CD4-positive, alpha-beta T cell treated with Interleukin-4 for 4 hours (primary cell): ENCODE data around the gene FAM186B.

Source experiments
- DNase-seq: peaks from one replicate; pipeline ENCODE4 v3.0.0-alpha.2; 2020

The FAM186B gene

GRCh38 chr12:49565406-49566265, 39.8 kb downstream of the FAM186B start:
- no peak for DNase-seq

DNA sequence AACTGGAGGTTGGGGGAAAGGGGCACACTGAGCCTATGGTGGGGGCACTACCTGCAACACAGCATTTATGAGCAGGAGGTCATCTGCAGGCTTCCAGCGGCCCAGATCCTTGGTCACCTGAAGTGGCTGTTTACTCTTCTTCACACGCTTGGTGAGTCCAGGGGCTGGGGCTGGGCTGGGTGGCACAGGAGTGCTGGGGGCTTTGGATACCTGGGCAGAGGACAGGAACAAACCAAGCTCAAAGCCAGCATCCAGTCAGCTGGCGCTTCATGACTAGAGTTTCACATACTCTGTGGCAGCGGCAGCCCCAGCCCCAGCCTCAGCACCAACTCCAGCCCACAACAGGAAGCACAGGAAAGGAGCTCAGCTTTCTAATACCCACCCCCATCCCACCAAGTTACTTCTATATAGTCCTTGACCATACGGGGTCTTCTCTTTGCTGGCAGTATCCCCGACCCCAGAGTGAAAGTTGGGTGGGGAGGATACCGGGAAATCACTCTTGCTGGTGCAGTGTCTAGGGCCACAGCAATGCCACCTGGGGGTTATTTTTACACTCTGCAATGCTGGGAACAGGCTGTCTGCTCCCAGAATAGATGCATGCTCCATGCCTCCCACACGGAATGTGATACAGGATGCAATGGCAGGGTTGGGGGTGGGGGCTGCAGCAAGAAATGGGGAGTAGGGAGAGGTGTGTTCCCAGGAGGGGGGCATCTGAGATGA, 40.6 kb downstream of the FAM186B start:
- DNase-seq = no peak

DNA sequence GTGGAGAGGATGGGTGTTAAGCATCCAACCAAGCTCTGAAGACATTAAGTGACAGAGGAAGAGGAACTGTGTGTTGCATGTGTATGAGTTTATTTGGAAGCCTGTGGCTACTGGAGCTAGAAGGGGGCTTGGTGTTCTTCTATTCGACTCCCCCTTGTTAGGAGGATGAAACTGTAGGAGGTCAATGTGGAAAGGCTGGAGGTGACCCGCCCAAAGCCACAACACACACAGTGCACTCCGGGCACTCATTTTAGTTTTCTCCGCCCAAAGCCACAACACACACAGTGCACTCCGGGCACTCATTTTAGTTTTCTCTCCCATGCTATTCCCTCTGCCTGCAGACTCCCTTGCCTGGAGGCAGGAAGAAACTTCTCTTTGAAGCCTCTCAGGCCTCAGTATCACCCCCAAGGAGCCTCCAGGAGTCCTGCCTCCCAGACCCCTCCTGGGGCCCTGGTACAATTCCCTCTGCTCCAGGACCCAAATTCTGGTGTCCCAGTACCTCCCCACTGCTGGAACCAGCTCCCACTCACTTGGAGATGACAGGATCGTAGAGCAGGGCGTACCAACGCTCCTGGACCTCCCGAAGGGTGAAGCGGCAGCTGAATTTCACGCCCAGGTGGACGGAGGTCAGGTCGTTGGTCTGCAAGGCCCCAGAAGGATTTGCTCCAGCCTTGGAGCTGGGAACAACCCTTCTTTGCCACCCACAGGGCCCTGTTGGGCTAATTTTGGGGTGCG, 41.3 kb downstream of the FAM186B start:
- no peak for DNase-seq

DNA sequence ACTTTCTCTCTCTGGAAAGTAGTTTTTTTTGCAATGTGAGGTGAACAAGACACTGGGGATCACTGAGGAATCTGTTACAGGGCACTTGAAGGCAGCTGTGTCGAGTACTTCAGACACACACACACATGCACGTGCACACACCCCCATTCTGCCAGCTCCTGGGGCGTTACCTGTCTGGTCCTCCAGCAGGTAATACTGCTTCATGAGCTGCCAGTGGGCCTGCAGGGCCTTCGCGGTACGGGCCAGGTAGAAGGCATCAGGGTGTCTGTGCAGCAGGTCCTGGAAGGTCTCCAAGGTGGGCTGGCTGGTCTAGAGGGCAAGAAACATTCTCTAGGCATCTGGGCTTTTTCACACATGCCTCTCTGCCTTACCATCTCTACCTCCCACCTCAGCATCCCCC, 42.6 kb downstream of the FAM186B start:
- no peak for DNase-seq

GRCh38 chr12:49562233-49562632, 43.2 kb downstream of the FAM186B start:
- no peak for DNase-seq

DNA sequence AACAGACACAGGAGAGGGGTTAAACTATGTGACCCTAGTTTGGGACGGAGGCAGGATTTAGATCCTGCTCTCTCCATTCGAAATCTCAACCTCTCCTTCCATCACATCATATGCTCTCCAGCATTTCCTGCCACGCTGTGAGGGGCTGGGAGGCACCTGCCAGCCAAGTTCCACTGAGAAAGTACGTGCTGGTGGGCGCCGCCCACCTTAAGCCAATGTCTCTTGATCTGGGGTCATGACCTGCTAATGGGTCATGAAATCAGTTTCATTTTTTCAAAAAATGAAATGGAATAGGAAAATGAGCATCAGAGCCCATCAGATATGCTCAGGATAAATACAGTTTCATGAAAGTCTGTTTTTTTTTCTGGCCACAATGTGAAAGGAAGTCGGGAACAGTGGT, 44.7 kb downstream of the FAM186B start:
- DNase-seq = no peak

GRCh38 chr12:49559011-49559675, 46.3 kb downstream of the FAM186B start:
- DNase-seq = no peak

GRCh38 chr12:49558526-49558925, 46.9 kb downstream of the FAM186B start:
- no peak for DNase-seq

DNA sequence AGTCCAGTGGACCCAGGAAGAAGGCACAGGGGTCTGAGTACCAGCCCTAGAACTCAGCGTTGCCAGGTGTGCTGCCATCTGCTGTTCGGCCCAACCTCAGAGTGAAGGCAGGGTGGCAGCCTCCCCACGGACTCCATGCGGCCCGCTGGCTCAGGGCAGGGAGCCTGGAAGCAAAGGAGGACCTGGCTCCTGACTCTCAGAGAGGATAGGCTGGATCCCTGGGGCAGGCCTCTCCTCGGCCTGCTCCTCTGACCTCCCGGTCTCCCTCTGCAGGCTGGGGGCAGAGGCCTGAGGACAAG, 47.6 kb downstream of the FAM186B start:
- no peak for DNase-seq

DNA sequence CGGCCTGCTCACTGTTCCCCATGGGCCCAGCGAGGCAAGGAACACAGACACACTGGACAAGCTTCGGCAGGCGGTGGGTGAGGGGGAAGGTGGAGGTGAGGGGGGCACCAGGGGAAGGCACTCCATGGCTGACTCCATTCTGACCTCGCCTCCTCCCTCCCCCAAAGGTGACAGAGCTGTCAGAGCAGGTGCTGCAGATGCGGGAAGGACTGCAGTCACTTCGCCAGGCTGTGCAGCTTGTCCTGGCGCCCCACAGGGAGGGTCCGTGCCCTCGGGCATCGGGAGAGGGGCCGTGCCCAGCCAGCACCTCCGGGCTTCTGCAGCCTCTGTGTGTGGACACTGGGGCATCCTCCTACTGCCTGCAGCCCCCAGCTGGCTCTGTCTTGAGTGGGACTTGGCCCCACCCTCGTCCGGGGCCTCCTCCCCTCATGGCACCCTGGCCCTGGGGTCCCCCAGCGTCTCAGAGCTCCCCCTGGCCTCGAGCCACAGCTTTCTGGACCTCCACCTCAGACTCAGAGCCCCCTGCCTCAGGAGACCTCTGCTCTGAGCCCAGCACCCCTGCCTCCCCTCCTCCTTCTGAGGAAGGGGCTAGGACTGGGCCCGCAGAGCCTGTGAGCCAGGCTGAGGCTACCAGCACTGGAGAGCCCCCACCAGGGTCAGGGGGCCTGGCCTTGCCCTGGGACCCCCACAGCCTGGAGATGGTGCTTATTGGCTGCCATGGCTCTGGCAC, 48.1 kb downstream of the FAM186B start:
- no peak for DNase-seq

DNA sequence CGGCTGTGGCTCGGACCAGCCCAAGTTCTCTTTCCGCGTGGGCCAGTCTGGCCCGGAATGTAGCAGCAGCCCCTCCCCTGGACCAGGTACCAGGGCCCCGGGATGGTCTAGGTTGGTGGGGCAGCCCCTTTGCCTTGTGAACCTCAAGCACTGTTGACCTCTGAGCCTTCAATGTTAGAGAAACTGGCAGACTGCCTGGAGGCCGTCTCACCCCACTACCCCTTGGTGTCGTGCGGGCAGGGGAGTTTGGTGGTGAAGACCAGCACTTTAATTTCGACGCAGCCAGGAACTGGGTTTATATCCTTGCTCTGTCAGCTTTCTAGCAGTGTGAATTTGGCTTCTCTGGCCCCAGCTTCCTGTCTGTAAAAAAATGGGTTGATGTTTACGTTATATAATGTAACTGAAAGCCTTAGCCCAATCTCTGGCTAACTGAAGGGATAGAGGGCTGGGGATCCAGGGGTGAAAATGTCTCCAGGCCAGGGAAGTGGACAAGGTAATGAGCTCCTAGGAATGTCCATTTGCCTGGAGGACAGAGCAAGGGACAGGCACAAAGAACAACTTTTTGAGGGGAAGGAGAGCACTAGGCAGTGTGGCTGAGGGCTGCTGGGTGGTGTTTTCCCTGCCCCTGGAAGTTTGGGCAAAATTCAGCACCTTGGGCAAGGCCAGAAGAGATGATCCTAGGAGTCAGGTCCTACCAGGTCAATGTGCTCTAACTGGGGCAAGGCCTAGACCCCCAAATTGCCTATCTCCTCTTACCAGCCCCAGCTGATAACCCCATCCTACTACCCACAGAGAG, 48.9 kb downstream of the FAM186B start:
- no peak for DNase-seq

DNA sequence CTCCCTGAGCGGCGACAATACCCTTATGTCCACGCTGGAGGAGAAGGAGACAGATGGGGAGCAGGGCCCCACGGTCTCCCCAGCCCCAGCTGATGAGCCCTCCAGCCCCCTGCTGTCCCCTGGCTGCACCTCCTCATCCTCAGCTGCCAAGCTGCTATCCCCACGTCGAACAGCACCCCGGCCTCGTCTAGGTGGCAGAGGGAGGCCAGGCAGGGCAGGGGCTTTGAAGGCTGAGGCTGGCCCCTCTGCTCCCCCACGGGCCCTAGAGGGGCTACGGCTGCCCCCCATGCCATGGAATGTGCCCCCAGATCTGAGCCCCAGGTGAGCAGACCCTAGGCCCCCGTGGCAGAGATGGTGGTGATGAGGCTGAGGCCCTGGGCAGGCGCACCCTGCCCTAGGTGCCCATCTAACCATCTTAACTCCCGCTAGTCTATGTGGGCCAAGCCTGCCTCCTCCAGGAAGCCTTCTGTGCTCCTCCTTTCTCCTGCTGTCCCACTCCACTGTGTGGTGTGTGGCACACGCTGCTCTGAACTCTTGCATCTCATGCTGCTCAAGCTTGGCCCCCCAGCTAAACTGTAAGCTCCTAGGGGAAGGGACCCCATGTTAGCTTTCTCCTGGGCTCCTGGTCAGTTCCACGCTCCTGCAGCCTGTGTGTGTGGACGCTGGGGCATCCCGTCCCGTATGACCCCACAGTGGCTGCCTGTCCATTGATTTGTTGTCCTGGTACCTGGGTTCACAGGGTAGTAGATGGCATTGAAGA, 49.6 kb downstream of the FAM186B start:
- no peak for DNase-seq

- no peak for DNase-seq
Observed at GRCh38 chr12:49554266-49554665, 51.2 kb downstream of the FAM186B start.

DNA sequence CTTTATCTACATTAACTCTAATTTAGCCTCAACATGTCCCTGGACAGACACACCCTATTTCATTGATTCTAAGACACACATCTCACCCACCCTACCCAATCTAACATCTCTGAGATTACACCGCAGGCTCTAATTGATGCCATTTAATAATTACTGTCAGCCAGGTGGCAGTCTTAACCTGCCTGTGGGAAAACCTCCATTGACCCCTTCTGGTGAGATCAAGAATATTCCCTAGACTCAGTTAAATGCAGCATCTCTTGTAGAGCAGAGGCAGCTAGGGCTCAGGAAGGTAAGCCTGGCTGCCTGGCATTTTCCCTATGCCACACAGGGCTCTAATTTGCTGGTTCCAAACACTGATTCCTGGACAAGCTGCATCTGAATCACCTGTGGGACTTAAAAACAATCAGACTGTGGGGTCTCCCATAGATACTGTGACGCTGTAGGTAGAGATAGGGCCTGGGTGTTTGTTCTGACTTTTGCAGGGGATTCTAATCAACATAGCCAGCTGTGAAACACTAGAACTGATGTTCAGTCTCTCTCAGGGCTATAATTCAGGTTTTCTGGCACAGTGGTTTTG, 51.8 kb downstream of the FAM186B start:
- DNase-seq = peak; percentile 53

GRCh38 chr12:49552899-49553298, 52.5 kb downstream of the FAM186B start:
- DNase-seq = no peak

DNA sequence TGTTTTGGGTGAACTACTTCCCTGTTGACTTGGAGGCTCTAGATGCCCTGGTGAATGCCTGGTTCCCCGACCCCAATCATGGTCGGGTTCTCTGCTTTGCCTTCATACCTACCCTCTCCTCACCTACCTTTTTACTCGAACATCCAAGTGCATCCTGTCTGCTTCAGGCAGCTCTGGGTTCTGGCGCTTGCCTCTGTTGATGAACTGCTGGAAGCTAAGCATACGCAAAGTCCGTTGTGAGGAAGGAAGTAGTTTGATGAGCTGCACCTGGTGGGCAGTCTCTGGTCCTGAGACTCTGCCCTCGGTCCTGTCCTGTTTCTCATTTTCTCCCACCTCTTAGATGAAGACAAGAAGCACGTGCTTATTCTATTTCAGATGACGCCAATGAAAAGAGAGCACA, 53.0 kb downstream of the FAM186B start:
- DNase-seq = no peak

GRCh38 chr12:49552014-49552413, 53.4 kb downstream of the FAM186B start:
- no peak for DNase-seq

DNA sequence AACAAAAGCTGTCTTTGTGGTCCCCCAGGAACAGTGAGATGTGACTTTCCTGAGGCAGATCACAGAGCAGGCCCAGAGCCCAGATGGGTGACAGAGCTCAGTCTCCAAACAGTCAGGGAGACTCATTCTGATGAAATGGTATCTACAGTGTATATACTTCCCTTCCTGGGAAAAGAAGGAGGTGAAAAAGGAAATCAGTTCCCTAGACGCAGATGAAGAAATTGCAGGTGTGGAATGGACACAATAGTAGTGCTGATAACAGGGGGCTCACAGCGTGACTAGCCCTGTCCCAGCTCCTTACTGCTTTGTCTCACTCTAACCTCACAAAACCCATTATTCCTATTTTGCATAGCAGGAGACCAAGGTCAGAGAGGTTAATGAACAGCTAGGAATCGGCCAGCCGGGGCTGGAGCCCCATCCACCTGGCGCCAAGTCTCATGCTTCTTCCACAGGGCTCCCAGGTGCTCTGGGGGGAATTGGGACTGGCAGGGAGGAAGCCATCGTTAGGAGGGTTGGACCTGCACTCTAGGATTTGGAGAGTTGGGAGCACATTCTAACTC, 54.7 kb downstream of the FAM186B start:
- no peak for DNase-seq

GRCh38 chr12:49549735-49550692, 55.4 kb downstream of the FAM186B start:
- DNase-seq = no peak
